IMR-90 (cell line): ENCODE measurements around the gene TMEM139. TPM values are rescaled to one million over a fixed set of nuclear protein-coding genes. Genes with fewer than 3 reads are reported as not detected.
A peak's percentile ranks its signal among the peaks of the same experiment; 100 is the strongest.

Source experiments
- ATAC-seq: fragments of 200-7000 bp; cut with Tn5 transposase; 2 replicates; pipeline ENCODE4 v1.9.1; 2020; ENCODE audit warnings: low read depth, mild to moderate bottlenecking, moderate library complexity
- BruUV-seq: library from RNA; stranded (reverse); fragments of 400-500 nt; replicated peaks from 2 replicates; lab custom pipeline; 2021; lab: Mats Ljungman, UMichigan
- CTCF ChIA-PET: fragments of 300-600 bp; formaldehyde crosslinking; extraction: SDS; loops from one replicate; lab custom pipeline; 2021; ENCODE audit warnings: antibody characterized with exemption; lab: Yijun Ruan, JAX
- POLR2A ChIA-PET: fragments of 300-600 bp; sonication (Branson Sonifier 250); formaldehyde crosslinking; loops from one replicate; lab custom pipeline; 2022; ENCODE audit warnings: antibody characterized with exemption; ENCODE audit not compliant: unreplicated experiment; lab: Charles Lee
- DNase-seq: peaks from one replicate; pipeline ENCODE4 v3.0.0; 2013
- H2AFZ ChIP-seq: replicated peaks from 2 replicates; pipeline ENCODE3; 2013; ENCODE audit warnings: low read length, mild to moderate bottlenecking; ENCODE audit not compliant: poor library complexity
- H2AK5ac ChIP-seq: 2 replicates; pipeline ENCODE4 v1.6.1; 2013; ENCODE audit warnings: low read depth, low read length, inconsistent platforms
- H2AK9ac ChIP-seq: replicated peaks from 2 replicates; pipeline ENCODE3; 2013; ENCODE audit warnings: mild to moderate bottlenecking, low read depth, low read length, moderate library complexity; ENCODE audit not compliant: poor library complexity
- H2BK120ac ChIP-seq: 2 replicates; pipeline ENCODE4 v1.6.1; 2013; ENCODE audit warnings: low read depth, low read length, inconsistent platforms
- H2BK15ac ChIP-seq: 3 replicates; pipeline ENCODE4 v1.6.1; 2013; ENCODE audit warnings: low read depth, low read length, inconsistent platforms
- H2BK20ac ChIP-seq: 2 replicates; pipeline ENCODE4 v1.6.1; 2013; ENCODE audit warnings: low read depth, mild to moderate bottlenecking, inconsistent platforms, low read length, moderate library complexity
- H2BK5ac ChIP-seq: 2 replicates; pipeline ENCODE4 v1.6.1; 2013; ENCODE audit warnings: mild to moderate bottlenecking, low read depth, low read length, inconsistent platforms; ENCODE audit not compliant: poor library complexity, severe bottlenecking
- H3K14ac ChIP-seq: replicated peaks from 2 replicates; pipeline ENCODE4 v1.6.1; 2013; ENCODE audit warnings: low read depth, low read length, inconsistent platforms
- H3K18ac ChIP-seq: 2 replicates; pipeline ENCODE4 v1.6.1; 2013; ENCODE audit warnings: low read depth, low read length, control low read depth
- H3K23ac ChIP-seq: 2 replicates; pipeline ENCODE4 v1.6.1; 2013; ENCODE audit warnings: low read depth, low read length, inconsistent platforms
- H3K27ac ChIP-seq: 2 replicates; pipeline ENCODE4 v1.5.1; 2013; ENCODE audit warnings: mild to moderate bottlenecking, control low read depth, low read length; ENCODE audit not compliant: insufficient read depth
- H3K27me3 ChIP-seq: 2 replicates; pipeline ENCODE4 v1.6.1; 2013; ENCODE audit warnings: low read length; ENCODE audit not compliant: control insufficient read depth, insufficient read depth
- H3K36me3 ChIP-seq: 2 replicates; pipeline ENCODE4 v1.6.1; 2013; ENCODE audit warnings: low read length, mixed read lengths; ENCODE audit not compliant: control insufficient read depth, insufficient read depth
- H3K4ac ChIP-seq: 2 replicates; pipeline ENCODE4 v1.6.1; 2013; ENCODE audit warnings: low read depth, low read length, inconsistent platforms
- H3K4me1 ChIP-seq: 2 replicates; pipeline ENCODE4 v1.6.1; 2013; ENCODE audit warnings: low read length, mixed read lengths; ENCODE audit not compliant: control insufficient read depth, insufficient read depth
- H3K4me2 ChIP-seq: 2 replicates; pipeline ENCODE4 v1.6.1; 2013; ENCODE audit warnings: low read depth, mild to moderate bottlenecking, control low read depth, low read length, moderate library complexity
- H3K4me3 ChIP-seq: 2 replicates; pipeline ENCODE4 v1.5.1; 2013; ENCODE audit warnings: low read depth, mild to moderate bottlenecking, control low read depth, low read length, moderate library complexity; ENCODE audit not compliant: insufficient read depth
- H3K56ac ChIP-seq: 2 replicates; pipeline ENCODE4 v1.6.1; 2013; ENCODE audit warnings: low read length, inconsistent platforms; ENCODE audit not compliant: insufficient read depth; ENCODE audit errors: extremely low read depth
- H3K79me1 ChIP-seq, 2 experiments: 2 replicates each; pipeline ENCODE4 v1.6.1; 2013; ENCODE audit warnings: low read length in 2 of 2, inconsistent platforms in 1 of 2, low read depth in 1 of 2
- H3K9ac ChIP-seq: 2 replicates; pipeline ENCODE4 v1.6.1; 2013; ENCODE audit warnings: low read depth, low read length, control low read depth
- H3K9me1 ChIP-seq: 2 replicates; pipeline ENCODE4 v1.6.1; 2013; ENCODE audit warnings: low read length, inconsistent platforms; ENCODE audit not compliant: insufficient read depth
- H3K9me3 ChIP-seq: 2 replicates; pipeline ENCODE4 v1.6.1; 2013; ENCODE audit warnings: low read length; ENCODE audit not compliant: control insufficient read depth, insufficient read depth
- H4K20me1 ChIP-seq: 2 replicates; pipeline ENCODE4 v1.6.1; 2013; ENCODE audit warnings: low read length, inconsistent platforms; ENCODE audit not compliant: insufficient read depth
- H4K5ac ChIP-seq: 2 replicates; pipeline ENCODE4 v1.6.1; 2013; ENCODE audit warnings: mild to moderate bottlenecking, low read depth, low read length, control low read depth
- H4K8ac ChIP-seq, 2 experiments: 2 replicates each; pipeline ENCODE4 v1.6.1; 2013; ENCODE audit warnings: low read depth in 2 of 2, low read length in 2 of 2, control low read depth in 1 of 2, inconsistent platforms in 1 of 2
- H4K91ac ChIP-seq: 2 replicates; pipeline ENCODE4 v1.6.1; 2013; ENCODE audit warnings: low read depth, low read length, inconsistent platforms; ENCODE audit not compliant: insufficient read depth
- BHLHE40 ChIP-seq: fragments of 150-350 bp; IDR thresholded peaks from 2 replicates; pipeline ENCODE4 v1.6.1; 2016; ENCODE audit warnings: mild to moderate bottlenecking, low read depth, low read length
- CEBPB ChIP-seq: IDR thresholded peaks from 2 replicates; pipeline ENCODE4 v1.6.1; 2012; ENCODE audit warnings: low read depth, low read length, improper control_type of control experiment
- RCOR1 ChIP-seq: IDR thresholded peaks from 2 replicates; pipeline ENCODE4 v1.6.1; 2012; ENCODE audit warnings: mild to moderate bottlenecking, low read length, improper control_type of control experiment; ENCODE audit not compliant: insufficient replicate concordance
- SMC3 ChIP-seq: fragments of 150-350 bp; IDR thresholded peaks from 2 replicates; pipeline ENCODE4 v1.6.1; 2016; ENCODE audit warnings: low read depth, mild to moderate bottlenecking, antibody characterized with exemption, low read length, moderate library complexity
- WGBS, 2 experiments: methylation state at CpG; one replicate each; pipeline versions ENCODE4 v1.1.5 to v1.1.7; 2013; ENCODE audit warnings: missing lambda C conversion rate in 2 of 2; ENCODE audit not compliant: insufficient read length in 1 of 2; ENCODE audit errors: extremely low coverage in 2 of 2; 5-methylcytosine and 5-hydroxymethylcytosine counted together
- dilution Hi-C: fragments of 300-500 bp; cut with HindIII; formaldehyde crosslinking; loops from one replicate; pipeline ENCODE4 v1.14.3; 2018; ENCODE audit warnings: low sequenced_read_pairs; ENCODE audit not compliant: unreplicated experiment
- in situ Hi-C: fragments of 300-500 bp; cut with MboI; formaldehyde crosslinking; loops from 3 replicates; pipeline ENCODE4 v1.14.3; 2019; ENCODE audit warnings: low sequenced_read_pairs, inconsistent platforms, mixed read lengths
- intact Hi-C: fragments of 100-400 bp; cut with micrococcal nuclease; formaldehyde crosslinking; loops from 2 replicates; pipeline ENCODE4 v1.10.0; 2022
- polyA plus RNA-seq, 3 experiments: library from polyadenylated mRNA; depleted of rRNA; stranded (reverse); fragments of >200 nt; gene quantifications; 2 replicates each; pipeline ENCODE4 v1.2.3, GENCODE V29; 2012; ENCODE audit warnings: low replicate concordance in 1 of 3
- total RNA-seq: library from RNA; depleted of rRNA; stranded (reverse); fragments of >200 nt; gene quantifications from 2 replicates; pipeline ENCODE4 v1.2.3, GENCODE V29; 2012
- TF ChIP-seq, protein P1 (sequence below): fragments of 150-350 bp; IDR thresholded peaks from 2 replicates; pipeline ENCODE4 v1.6.1; 2016; ENCODE audit warnings: low read depth, mild to moderate bottlenecking, low read length, moderate library complexity, borderline replicate concordance

TMEM139 gene
- total and polyA plus RNA-seq, 2 of the 4 experiments (the other 2 are of a cell fraction) = 0.07 TPM; not detected in 1

- WGBS, 2 experiments = 92% methylated on average over 5 of the region's 17 CpGs; no CpG with 5 or more reads in 1 of the 2 experiments
- in situ Hi-C loops = no loop called here
- DNase-seq = no peak
- BruUV-seq = no TSS peak
- H3K9me1 ChIP-seq = peaks cover 6% of the 10 kb centered on the region; the same call in 1 of the 2 replicates
- H3K14ac ChIP-seq = no peak overlapping the region
- peaks cover 8 to 27% of the 10 kb centered on the region in 2 experiments; a peak in 2 of 4 replicates for H3K79me1 ChIP-seq
- H4K8ac ChIP-seq = peak overlapping the region; percentile 88 to 93
- H4K20me1 ChIP-seq = peaks cover 9% of the 10 kb centered on the region; the same call in 1 of the 2 replicates
- no peak for ATAC-seq
- peak overlapping the region; percentile 97 for H4K5ac ChIP-seq
- CTCF ChIA-PET = interaction anchor here (0.6 kb wide), 1 partner anchor 207 kb away, joined by 4 read pairs; no protein-coding TSS in a partner anchor
- dilution Hi-C loops = no loop called here
- peak overlapping the region; percentile 77 for H4K91ac ChIP-seq
- H2BK15ac ChIP-seq = peak overlapping the region; percentile 4; the same call in 1 of the 3 replicates
- POLR2A ChIA-PET = interaction anchor here (0.6 kb wide), 1 partner anchor 24 kb away, joined by 4 read pairs; the partner anchor contains the start of gene GSTK1
- no peak overlapping the region for H3K9ac ChIP-seq
- H2AK5ac ChIP-seq = peak overlapping the region; percentile 45; the same call in 1 of the 2 replicates
- H3K4me3 ChIP-seq = peak overlapping the region; percentile 44
- peak overlapping the region; percentile 21; the same call in 1 of the 2 replicates for H3K18ac ChIP-seq
- H3K23ac ChIP-seq = no peak overlapping the region
- intact Hi-C loops = no loop called here
- H3K56ac ChIP-seq = no peak overlapping the region
- H3K27ac ChIP-seq = peak overlapping the region; percentile 40
- H3K4me2 ChIP-seq = peak overlapping the region; percentile 82
- H2BK120ac ChIP-seq = peak overlapping the region; percentile 74
- peak overlapping the region; percentile 80 for H3K4ac ChIP-seq
- H2BK20ac ChIP-seq = 0 out of 2 replicates have a peak overlapping the region, but pooled peaks have one; percentile 26
- H3K9me3 ChIP-seq = no peaks in the 10 kb centered on the region
- H3K27me3 ChIP-seq = no peaks in the 10 kb centered on the region
- peak overlapping the region; percentile 37 for H2BK5ac ChIP-seq
- H3K36me3 ChIP-seq = peaks cover 5% of the 10 kb centered on the region
- TF ChIP-seq SMC3 (no peak), RCOR1 (no peak), BHLHE40 (no peak), CEBPB (no peak)
- TF ChIP-seq, protein P1, sequence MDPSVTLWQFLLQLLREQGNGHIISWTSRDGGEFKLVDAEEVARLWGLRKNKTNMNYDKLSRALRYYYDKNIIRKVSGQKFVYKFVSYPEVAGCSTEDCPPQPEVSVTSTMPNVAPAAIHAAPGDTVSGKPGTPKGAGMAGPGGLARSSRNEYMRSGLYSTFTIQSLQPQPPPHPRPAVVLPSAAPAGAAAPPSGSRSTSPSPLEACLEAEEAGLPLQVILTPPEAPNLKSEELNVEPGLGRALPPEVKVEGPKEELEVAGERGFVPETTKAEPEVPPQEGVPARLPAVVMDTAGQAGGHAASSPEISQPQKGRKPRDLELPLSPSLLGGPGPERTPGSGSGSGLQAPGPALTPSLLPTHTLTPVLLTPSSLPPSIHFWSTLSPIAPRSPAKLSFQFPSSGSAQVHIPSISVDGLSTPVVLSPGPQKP = no peak
- H2AFZ ChIP-seq = peak overlapping the region; percentile 97
- H2AK9ac ChIP-seq = peak overlapping the region; percentile 77
- H3K4me1 ChIP-seq = peaks cover 5% of the 10 kb centered on the region; the same call in 1 of the 2 replicates
These were observed 2.7 kb downstream of the TMEM139 start for GRCh38 chr7:143287339-143287934.
